ENCODE results near the gene RBBP4. TPM values are rescaled to one million over a fixed set of nuclear protein-coding genes. Genes with fewer than 3 reads are reported as not detected.

Gene RBBP4
- total RNA-seq, 2 experiments from 2014 or later, result 271 to 277 TPM

- CTCF ChIA-PET, result no interaction called here
- Mint-ChIP-seq H3K27me3 (peaks cover 11% of the 10 kb centered on the region), H3K9me3 (no peaks in the 10 kb centered on the region), H3K36me3 (ENCODE audit: low read depth) (no peaks in the 10 kb centered on the region), H3K27ac (no peak overlapping the region), H3K4me3 (no peak overlapping the region), H3K4me1 (peaks cover 10% of the 10 kb centered on the region)
- POLR2A ChIA-PET, result no interaction called here
- no peak for DNase-seq
Measured at GRCh38 chr1:32718527-32718926, 67.5 kb downstream of the RBBP4 start.

- no peak for DNase-seq
- POLR2A ChIA-PET, result no interaction called here
- CTCF ChIA-PET, result no interaction called here
- no peaks in the 10 kb centered on the region for H3K36me3 Mint-ChIP-seq (ENCODE audit: low read depth)
- no peaks in the 10 kb centered on the region for H3K9me3 Mint-ChIP-seq
- H3K27me3 Mint-ChIP-seq, result peaks cover 11% of the 10 kb centered on the region
- no peak overlapping the region for H3K4me3 Mint-ChIP-seq
- H3K27ac Mint-ChIP-seq, result no peak overlapping the region
- H3K4me1 Mint-ChIP-seq, result peaks cover 14% of the 10 kb centered on the region
Measured at GRCh38 chr1:32719681-32720275, 68.8 kb downstream of the RBBP4 start.

GRCh38 chr1:32724678-32725614 lies 73.9 kb downstream of the RBBP4 start:
- peak; percentile 48 for DNase-seq
- Mint-ChIP-seq H3K36me3 (ENCODE audit: low read depth) (no peaks in the 10 kb centered on the region), H3K27ac (peak overlapping the region; percentile 26), H3K4me3 (no peak overlapping the region), H3K4me1 (peaks cover 20% of the 10 kb centered on the region), H3K9me3 (no peaks in the 10 kb centered on the region), H3K27me3 (peaks cover 11% of the 10 kb centered on the region)
- ChIA-PET POLR2A (no interaction called here), CTCF (interaction anchor here (1.0 to 2.2 kb wide), 3 partner anchors 12 to 47 kb away, joined by 3 to 13 read pairs (median 5); no protein-coding TSS in a partner anchor)

- Mint-ChIP-seq H3K27me3 (peaks cover 9% of the 10 kb centered on the region), H3K36me3 (ENCODE audit: low read depth) (no peaks in the 10 kb centered on the region), H3K9me3 (no peaks in the 10 kb centered on the region), H3K4me3 (no peak overlapping the region), H3K27ac (peak overlapping the region; percentile 26), H3K4me1 (peaks cover 23% of the 10 kb centered on the region)
- CTCF ChIA-PET, result interaction anchor here (1.0 to 2.2 kb wide), 3 partner anchors 13 to 47 kb away, joined by 3 to 13 read pairs (median 5); no protein-coding TSS in a partner anchor
- POLR2A ChIA-PET, result no interaction called here
- no peak for DNase-seq
Measured at GRCh38 chr1:32725615-32725982, 74.6 kb downstream of the RBBP4 start.

- Mint-ChIP-seq H3K4me3 (no peak overlapping the region), H3K36me3 (ENCODE audit: low read depth) (no peaks in the 10 kb centered on the region), H3K9me3 (no peaks in the 10 kb centered on the region), H3K27ac (no peak overlapping the region), H3K27me3 (peaks cover 1% of the 10 kb centered on the region), H3K4me1 (peaks cover 29% of the 10 kb centered on the region)
- no peak for DNase-seq
- CTCF ChIA-PET, result interaction anchor here (0.5 to 3.4 kb wide), 4 partner anchors 16 to 207 kb away, joined by 3 to 28 read pairs (median 4); no protein-coding TSS in a partner anchor
- POLR2A ChIA-PET, result interaction anchor here (1.3 kb wide), 1 partner anchor 11 kb away, joined by 3 read pairs; no protein-coding TSS in a partner anchor
Measured at GRCh38 chr1:32727876-32728275, 76.9 kb downstream of the RBBP4 start.

DNA sequence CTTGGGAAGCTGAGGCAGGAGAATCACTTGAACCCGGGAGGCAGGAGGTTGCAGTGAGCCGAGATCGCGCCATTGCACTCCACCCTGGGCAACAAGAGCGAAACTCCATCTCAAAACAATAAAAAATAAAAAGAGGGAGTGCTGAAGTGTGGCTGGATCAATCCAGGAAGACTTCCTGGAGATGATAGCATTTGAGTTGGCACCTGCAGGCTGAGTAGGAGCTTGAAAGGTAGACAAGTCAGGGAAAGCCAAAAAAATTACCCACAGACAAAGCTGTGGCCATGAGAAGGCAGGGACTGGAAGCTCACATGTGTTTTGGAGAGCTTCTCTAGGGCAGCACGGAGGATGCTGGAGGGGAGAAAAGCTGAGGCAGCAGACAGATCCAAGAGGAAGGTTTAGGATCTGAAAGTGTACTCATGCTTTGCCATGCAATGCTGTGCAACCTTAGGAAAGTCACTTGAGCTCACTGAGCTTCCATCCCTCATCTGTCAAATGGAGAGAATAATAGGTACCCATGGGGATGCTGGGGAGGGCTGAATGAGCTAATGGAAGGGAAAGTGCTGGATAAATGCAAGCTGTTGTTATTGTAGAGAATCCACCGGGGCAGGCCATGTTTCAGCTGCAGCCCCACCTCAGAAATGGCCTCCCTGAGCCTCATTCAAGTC lies 77.5 kb downstream of the RBBP4 start:
- no peak for DNase-seq
- peaks cover 1% of the 10 kb centered on the region for H3K27me3 Mint-ChIP-seq
- no peak overlapping the region for H3K4me3 Mint-ChIP-seq
- no peaks in the 10 kb centered on the region for H3K36me3 Mint-ChIP-seq (ENCODE audit: low read depth)
- H3K27ac Mint-ChIP-seq, result no peak overlapping the region
- peaks cover 29% of the 10 kb centered on the region for H3K4me1 Mint-ChIP-seq
- H3K9me3 Mint-ChIP-seq, result no peaks in the 10 kb centered on the region
- ChIA-PET CTCF (interaction anchor here (0.9 to 3.4 kb wide), 4 partner anchors 16 to 143 kb away, joined by 3 to 28 read pairs (median 4); no protein-coding TSS in a partner anchor), POLR2A (interaction anchor here (0.8 to 1.3 kb wide), 2 partner anchors 12 to 715 kb away, joined by 3 to 4 read pairs; partner anchors contain the start of gene KHDRBS1)

GRCh38 chr1:32729254-32730046 lies 78.4 kb downstream of the RBBP4 start:
- H3K4me1 Mint-ChIP-seq, result peaks cover 28% of the 10 kb centered on the region
- no peak overlapping the region for H3K4me3 Mint-ChIP-seq
- peaks cover 1% of the 10 kb centered on the region for H3K27me3 Mint-ChIP-seq
- POLR2A ChIA-PET, result interaction anchor here (0.8 kb wide), 1 partner anchor 716 kb away, joined by 4 read pairs; the partner anchor contains the start of gene KHDRBS1
- H3K27ac Mint-ChIP-seq, result no peak overlapping the region
- H3K9me3 Mint-ChIP-seq, result no peaks in the 10 kb centered on the region
- CTCF ChIA-PET, result interaction anchor here (1.6 to 3.4 kb wide), 2 partner anchors 17 to 142 kb away, joined by 4 to 28 read pairs; no protein-coding TSS in a partner anchor
- H3K36me3 Mint-ChIP-seq (ENCODE audit: low read depth), result no peaks in the 10 kb centered on the region
- DNase-seq, result no peak

DNA sequence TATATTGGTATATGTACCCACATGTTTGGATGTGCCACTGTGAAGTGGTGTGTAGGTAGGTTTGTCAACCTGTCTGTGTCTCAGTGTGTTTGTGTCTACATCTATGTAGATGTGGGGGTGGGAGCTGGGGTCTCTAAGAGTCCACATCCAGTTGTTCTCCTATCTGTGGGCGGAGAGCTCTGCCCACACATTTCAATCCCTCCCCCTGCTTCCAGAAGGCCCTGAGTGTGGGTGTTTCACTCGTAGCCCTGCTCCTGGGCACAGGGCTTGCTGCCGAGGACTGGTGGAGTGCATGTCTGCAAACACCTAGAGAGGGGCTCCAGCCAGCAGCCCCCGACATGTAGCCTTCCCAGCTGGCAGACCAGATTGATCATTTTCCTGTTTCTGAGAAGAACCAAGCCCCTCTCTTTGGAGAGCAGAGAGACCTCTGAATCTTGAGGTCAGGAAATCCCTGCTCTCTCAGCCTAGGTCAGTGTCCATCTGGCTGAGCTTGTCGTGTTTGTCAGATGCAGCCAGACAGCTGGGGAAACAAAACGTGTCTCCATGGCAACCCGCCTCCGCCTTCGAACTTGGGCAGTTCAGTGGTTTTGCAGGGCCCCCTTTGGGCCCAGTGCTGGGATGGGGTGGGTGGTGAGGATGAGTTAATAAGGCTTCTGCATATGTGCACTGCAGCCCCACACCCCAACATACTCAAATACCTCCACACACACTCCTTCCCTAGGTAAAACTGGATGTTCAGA lies 82.7 kb downstream of the RBBP4 start:
- CTCF ChIA-PET, result interaction anchor here (0.6 to 1.0 kb wide), 3 partner anchors 21 to 329 kb away, joined by 3 to 5 read pairs (median 5); no protein-coding TSS in a partner anchor
- no peak overlapping the region for H3K4me3 Mint-ChIP-seq
- POLR2A ChIA-PET, result interaction anchor here (0.9 to 1.7 kb wide), 2 partner anchors 9 to 19 kb away, joined by 3 to 6 read pairs; no protein-coding TSS in a partner anchor
- peaks cover 11% of the 10 kb centered on the region for H3K4me1 Mint-ChIP-seq
- no peak for DNase-seq
- H3K27ac Mint-ChIP-seq, result no peak overlapping the region
- H3K36me3 Mint-ChIP-seq (ENCODE audit: low read depth), result no peaks in the 10 kb centered on the region
- peaks cover 7% of the 10 kb centered on the region for H3K27me3 Mint-ChIP-seq
- no peaks in the 10 kb centered on the region for H3K9me3 Mint-ChIP-seq

Other genes with a start within 250 kb of the RBBP4 start
- not detected for gene ZBTB8B, start 186.1 kb upstream of the RBBP4 start, total RNA-seq
- under 1 TPM; 0.18 to 0.20 TPM for gene ZBTB8A, start 111.8 kb upstream of the RBBP4 start, total RNA-seq
- 10 to 100 TPM; 58.1 to 60.4 TPM for gene ZBTB8OS, start 658 bp upstream of the RBBP4 start, total RNA-seq
- gene SYNC, start 51.6 kb downstream of the RBBP4 start, total RNA-seq, result not detected
- 100 to 1,000 TPM; 204 to 214 TPM for gene YARS1, start 166.2 kb downstream of the RBBP4 start, total RNA-seq
- 10 to 100 TPM; 78.4 to 84.0 TPM for gene S100PBP, start 166.4 kb downstream of the RBBP4 start, total RNA-seq
- not detected for gene FNDC5, start 219.7 kb downstream of the RBBP4 start, total RNA-seq
- gene HPCA, start 235.3 kb downstream of the RBBP4 start, total RNA-seq, result under 1 TPM; 0.38 to 0.60 TPM